IMR-90 (cell line): ENCODE data around the gene TMEM45A. TPM values are rescaled to one million over a fixed set of nuclear protein-coding genes. Genes with fewer than 3 reads are reported as not detected.

Source experiments
- ATAC-seq: fragments of 200-7000 bp; cut with Tn5 transposase; 2 replicates; pipeline ENCODE4 v1.9.1; 2020; ENCODE audit warnings: low read depth, mild to moderate bottlenecking, moderate library complexity
- BruUV-seq: library from RNA; stranded (reverse); fragments of 400-500 nt; replicated peaks from 2 replicates; lab custom pipeline; 2021; lab: Mats Ljungman, UMichigan
- CTCF ChIA-PET: fragments of 300-600 bp; formaldehyde crosslinking; extraction: SDS; loops from one replicate; lab custom pipeline; 2021; ENCODE audit warnings: antibody characterized with exemption; lab: Yijun Ruan, JAX
- POLR2A ChIA-PET: fragments of 300-600 bp; sonication (Branson Sonifier 250); formaldehyde crosslinking; loops from one replicate; lab custom pipeline; 2022; ENCODE audit warnings: antibody characterized with exemption; ENCODE audit not compliant: unreplicated experiment; lab: Charles Lee
- DNase-seq: peaks from one replicate; pipeline ENCODE4 v3.0.0; 2013
- H2AFZ ChIP-seq: replicated peaks from 2 replicates; pipeline ENCODE3; 2013; ENCODE audit warnings: low read length, mild to moderate bottlenecking; ENCODE audit not compliant: poor library complexity
- H2AK5ac ChIP-seq: 2 replicates; pipeline ENCODE4 v1.6.1; 2013; ENCODE audit warnings: low read depth, low read length, inconsistent platforms
- H2AK9ac ChIP-seq: replicated peaks from 2 replicates; pipeline ENCODE3; 2013; ENCODE audit warnings: mild to moderate bottlenecking, low read depth, low read length, moderate library complexity; ENCODE audit not compliant: poor library complexity
- H2BK120ac ChIP-seq: 2 replicates; pipeline ENCODE4 v1.6.1; 2013; ENCODE audit warnings: low read depth, low read length, inconsistent platforms
- H2BK15ac ChIP-seq: 3 replicates; pipeline ENCODE4 v1.6.1; 2013; ENCODE audit warnings: low read depth, low read length, inconsistent platforms
- H2BK20ac ChIP-seq: 2 replicates; pipeline ENCODE4 v1.6.1; 2013; ENCODE audit warnings: low read depth, mild to moderate bottlenecking, inconsistent platforms, low read length, moderate library complexity
- H2BK5ac ChIP-seq: 2 replicates; pipeline ENCODE4 v1.6.1; 2013; ENCODE audit warnings: mild to moderate bottlenecking, low read depth, low read length, inconsistent platforms; ENCODE audit not compliant: poor library complexity, severe bottlenecking
- H3K14ac ChIP-seq: replicated peaks from 2 replicates; pipeline ENCODE4 v1.6.1; 2013; ENCODE audit warnings: low read depth, low read length, inconsistent platforms
- H3K18ac ChIP-seq: 2 replicates; pipeline ENCODE4 v1.6.1; 2013; ENCODE audit warnings: low read depth, low read length, control low read depth
- H3K23ac ChIP-seq: 2 replicates; pipeline ENCODE4 v1.6.1; 2013; ENCODE audit warnings: low read depth, low read length, inconsistent platforms
- H3K27ac ChIP-seq: 2 replicates; pipeline ENCODE4 v1.5.1; 2013; ENCODE audit warnings: mild to moderate bottlenecking, control low read depth, low read length; ENCODE audit not compliant: insufficient read depth
- H3K27me3 ChIP-seq: 2 replicates; pipeline ENCODE4 v1.6.1; 2013; ENCODE audit warnings: low read length; ENCODE audit not compliant: control insufficient read depth, insufficient read depth
- H3K36me3 ChIP-seq: 2 replicates; pipeline ENCODE4 v1.6.1; 2013; ENCODE audit warnings: low read length, mixed read lengths; ENCODE audit not compliant: control insufficient read depth, insufficient read depth
- H3K4ac ChIP-seq: 2 replicates; pipeline ENCODE4 v1.6.1; 2013; ENCODE audit warnings: low read depth, low read length, inconsistent platforms
- H3K4me1 ChIP-seq: 2 replicates; pipeline ENCODE4 v1.6.1; 2013; ENCODE audit warnings: low read length, mixed read lengths; ENCODE audit not compliant: control insufficient read depth, insufficient read depth
- H3K4me2 ChIP-seq: 2 replicates; pipeline ENCODE4 v1.6.1; 2013; ENCODE audit warnings: low read depth, mild to moderate bottlenecking, control low read depth, low read length, moderate library complexity
- H3K4me3 ChIP-seq: 2 replicates; pipeline ENCODE4 v1.5.1; 2013; ENCODE audit warnings: low read depth, mild to moderate bottlenecking, control low read depth, low read length, moderate library complexity; ENCODE audit not compliant: insufficient read depth
- H3K56ac ChIP-seq: 2 replicates; pipeline ENCODE4 v1.6.1; 2013; ENCODE audit warnings: low read length, inconsistent platforms; ENCODE audit not compliant: insufficient read depth; ENCODE audit errors: extremely low read depth
- H3K79me1 ChIP-seq, 2 experiments: 2 replicates each; pipeline ENCODE4 v1.6.1; 2013; ENCODE audit warnings: low read length in 2 of 2, inconsistent platforms in 1 of 2, low read depth in 1 of 2
- H3K9ac ChIP-seq: 2 replicates; pipeline ENCODE4 v1.6.1; 2013; ENCODE audit warnings: low read depth, low read length, control low read depth
- H3K9me1 ChIP-seq: 2 replicates; pipeline ENCODE4 v1.6.1; 2013; ENCODE audit warnings: low read length, inconsistent platforms; ENCODE audit not compliant: insufficient read depth
- H3K9me3 ChIP-seq: 2 replicates; pipeline ENCODE4 v1.6.1; 2013; ENCODE audit warnings: low read length; ENCODE audit not compliant: control insufficient read depth, insufficient read depth
- H4K20me1 ChIP-seq: 2 replicates; pipeline ENCODE4 v1.6.1; 2013; ENCODE audit warnings: low read length, inconsistent platforms; ENCODE audit not compliant: insufficient read depth
- H4K5ac ChIP-seq: 2 replicates; pipeline ENCODE4 v1.6.1; 2013; ENCODE audit warnings: mild to moderate bottlenecking, low read depth, low read length, control low read depth
- H4K8ac ChIP-seq, 2 experiments: 2 replicates each; pipeline ENCODE4 v1.6.1; 2013; ENCODE audit warnings: low read depth in 2 of 2, low read length in 2 of 2, control low read depth in 1 of 2, inconsistent platforms in 1 of 2
- H4K91ac ChIP-seq: 2 replicates; pipeline ENCODE4 v1.6.1; 2013; ENCODE audit warnings: low read depth, low read length, inconsistent platforms; ENCODE audit not compliant: insufficient read depth
- RCOR1 ChIP-seq: IDR thresholded peaks from 2 replicates; pipeline ENCODE4 v1.6.1; 2012; ENCODE audit warnings: mild to moderate bottlenecking, low read length, improper control_type of control experiment; ENCODE audit not compliant: insufficient replicate concordance
- dilution Hi-C: fragments of 300-500 bp; cut with HindIII; formaldehyde crosslinking; loops from one replicate; pipeline ENCODE4 v1.14.3; 2018; ENCODE audit warnings: low sequenced_read_pairs; ENCODE audit not compliant: unreplicated experiment
- in situ Hi-C: fragments of 300-500 bp; cut with MboI; formaldehyde crosslinking; loops from 3 replicates; pipeline ENCODE4 v1.14.3; 2019; ENCODE audit warnings: low sequenced_read_pairs, inconsistent platforms, mixed read lengths
- intact Hi-C: fragments of 100-400 bp; cut with micrococcal nuclease; formaldehyde crosslinking; loops from 2 replicates; pipeline ENCODE4 v1.10.0; 2022
- polyA plus RNA-seq, 3 experiments: library from polyadenylated mRNA; depleted of rRNA; stranded (reverse); fragments of >200 nt; gene quantifications; 2 replicates each; pipeline ENCODE4 v1.2.3, GENCODE V29; 2012; ENCODE audit warnings: low replicate concordance in 1 of 3
- total RNA-seq: library from RNA; depleted of rRNA; stranded (reverse); fragments of >200 nt; gene quantifications from 2 replicates; pipeline ENCODE4 v1.2.3, GENCODE V29; 2012

The TMEM45A gene
- total and polyA plus RNA-seq, 2 of the 4 experiments (the other 2 are of a cell fraction): 13.6 to 21.7 TPM

- Histone ChIP-seq H4K91ac (no peak overlapping the region), H2BK15ac (no peak overlapping the region), H3K9me3 (no peaks in the 10 kb centered on the region), H3K9me1 (no peaks in the 10 kb centered on the region), H2BK120ac (no peak overlapping the region), H3K4me1 (no peaks in the 10 kb centered on the region), H2BK20ac (no peak overlapping the region), H2AK9ac (no peak overlapping the region), H3K56ac (no peak overlapping the region), H3K4ac (no peak overlapping the region), H4K5ac (no peak overlapping the region), H3K4me3 (no peak overlapping the region), H4K8ac (no peak overlapping the region), H3K14ac (no peak overlapping the region), H3K79me1 (no peaks in the 10 kb centered on the region), H3K9ac (no peak overlapping the region), H3K27ac (no peak overlapping the region), H2AFZ (no peak overlapping the region), H3K23ac (no peak overlapping the region), H3K18ac (no peak overlapping the region), H3K27me3 (peaks cover 7% of the 10 kb centered on the region), H4K20me1 (no peaks in the 10 kb centered on the region), H3K36me3 (no peaks in the 10 kb centered on the region), H2BK5ac (no peak overlapping the region), H3K4me2 (no peak overlapping the region), H2AK5ac (no peak overlapping the region)
- ChIA-PET POLR2A (no interaction called here), CTCF (no interaction called here)
- dilution Hi-C loops: no loop called here
- in situ Hi-C loops: no loop called here
- ATAC-seq (no peak), DNase-seq (no peak)
- BruUV-seq: no TSS peak
- no peak for TF ChIP-seq RCOR1
- intact Hi-C loops: loop anchor here (10.0 kb wide), 1 partner anchor 250 kb away; no protein-coding TSS in a partner anchor
Observed at GRCh38 chr3:100614941-100615340, 122.5 kb downstream of the TMEM45A start.
